Esophagus muscularis mucosa (tissue), 4 donors: Measurements from ENCODE around the gene ADAMTS10. TPM values are rescaled to one million over a fixed set of nuclear protein-coding genes. Genes with fewer than 3 reads are reported as not detected.
"Not testable (repeated sequence)": the region's sequence is repeated elsewhere in the genome, so short reads cannot be mapped to it uniquely, and the experiment has no call there.

Source experiments
- DNase-seq: peaks from one replicate; pipeline ENCODE4 v3.0.0-alpha.2; 2017; ENCODE audit errors: extremely low spot score
- H3K27ac ChIP-seq, 4 donors: fragments of 200-600 bp; sonication (generic); replicated peaks in 1 of 4; 1 replicate in 3 of 4; 2 replicates in 1 of 4; pipeline ENCODE4 v1.5.1; 2016 to 2019; ENCODE audit warnings: mild to moderate bottlenecking in 1 of 4
- H3K27me3 ChIP-seq, 4 donors: fragments of 200-600 bp; sonication (generic); one replicate each; pipeline versions ENCODE4 v1.5.1 to v1.6.0; 2016 to 2019
- H3K36me3 ChIP-seq, 4 donors: fragments of 200-600 bp; sonication (generic); one replicate each; pipeline ENCODE4 v1.5.1; 2016 to 2019
- H3K4me1 ChIP-seq, 4 donors: fragments of 200-600 bp; sonication (generic); one replicate each; pipeline ENCODE4 v1.5.1; 2016 to 2019
- H3K4me3 ChIP-seq, 4 donors: fragments of 200-600 bp; sonication (generic); 1 replicate in 2 of 4; 2 replicates in 2 of 4; pipeline ENCODE4 v1.5.1; 2016 to 2019; ENCODE audit warnings: mild to moderate bottlenecking in 4 of 4, moderate library complexity in 1 of 4
- H3K9me3 ChIP-seq, 4 donors: fragments of 200-600 bp; sonication (generic); 1 replicate in 3 of 4; 2 replicates in 1 of 4; pipeline ENCODE4 v1.5.1; 2016 to 2019
- CTCF ChIP-seq, 3 experiments: fragments of 200-600 bp in 2 of 3; fragments of 450-650 bp in 1 of 3; sonication (generic) in 2 of 3; IDR thresholded peaks; one replicate each; pipeline ENCODE4 v1.5.1; 2017 to 2019; ENCODE audit warnings: antibody characterized with exemption in 3 of 3, mild to moderate bottlenecking in 2 of 3, moderate library complexity in 1 of 3
- EP300 ChIP-seq: sonication (generic); formaldehyde crosslinking; IDR thresholded peaks from one replicate; pipeline ENCODE4 v1.6.1; 2017; ENCODE audit warnings: antibody characterized with exemption
- POLR2A ChIP-seq: fragments of 450-650 bp; IDR thresholded peaks from one replicate; pipeline ENCODE4 v1.6.1; 2017; ENCODE audit warnings: antibody characterized with exemption, moderate library complexity, mild to moderate bottlenecking, low read depth
- POLR2AphosphoS5 ChIP-seq, 2 donors: sonication (generic); formaldehyde crosslinking; IDR thresholded peaks; one replicate each; pipeline ENCODE4 v1.6.1; 2017; ENCODE audit warnings: antibody characterized with exemption in 2 of 2
- WGBS: methylation state at CpG from one replicate; pipeline ENCODE4 v1.1.5; 2018; 5-methylcytosine and 5-hydroxymethylcytosine counted together
- intact Hi-C: fragments of 100-400 bp; cut with DNase I; formaldehyde crosslinking; loops from one replicate; pipeline ENCODE4 v1.15.1; 2023
- total RNA-seq, 4 donors: library from RNA; depleted of rRNA; stranded (reverse); fragments of >200 nt; gene quantifications; one replicate each; pipeline versions ENCODE4 v1.1.0 to v1.2.1, GENCODE V29; 2016

The ADAMTS10 gene
- total RNA-seq, 4 donors from 2014 or later, result 13.1 to 25.7 (median 20.3) TPM

GRCh38 chr19:8558325-8558724, 52.2 kb downstream of the ADAMTS10 start:
- H3K27ac ChIP-seq, result no peak overlapping the region
- H3K27me3 ChIP-seq, result no peaks in the 10 kb centered on the region
- WGBS, result 79% methylated on average over 2 of the region's 2 CpGs
- no peak for DNase-seq
- intact Hi-C loops, result no loop called here
- no peaks in the 10 kb centered on the region for H3K9me3 ChIP-seq
- peaks cover 0 to 7% (median 0%) of the 10 kb centered on the region in 4 donors for H3K36me3 ChIP-seq
- TF ChIP-seq POLR2A (no peak), EP300 (no peak), CTCF (IDR thresholded peaks at IDR 0.05) (no peak), POLR2AphosphoS5 (IDR thresholded peaks at IDR 0.05) (no peak)
- H3K4me3 ChIP-seq, result no peak overlapping the region
- H3K4me1 ChIP-seq, result no peaks in the 10 kb centered on the region

GRCh38 chr19:8557642-8558238, 52.8 kb downstream of the ADAMTS10 start:
- TF ChIP-seq POLR2AphosphoS5 (IDR thresholded peaks at IDR 0.05) (no peak), CTCF (IDR thresholded peaks at IDR 0.05) (no peak), POLR2A (no peak), EP300 (no peak)
- Histone ChIP-seq H3K4me3 (no peak overlapping the region), H3K4me1 (no peaks in the 10 kb centered on the region), H3K27ac (no peak overlapping the region), H3K9me3 (no peaks in the 10 kb centered on the region), H3K36me3 (peaks cover 0 to 7% (median 0%) of the 10 kb centered on the region in 4 donors), H3K27me3 (no peaks in the 10 kb centered on the region)
- 80% methylated on average over 6 of the region's 6 CpGs for WGBS
- no peak for DNase-seq
- intact Hi-C loops, result no loop called here

- peaks cover 0 to 38% (median 0%) of the 10 kb centered on the region in 4 donors for H3K36me3 ChIP-seq
- H3K27me3 ChIP-seq, intact Hi-C loops, H3K9me3 ChIP-seq, H3K4me3 ChIP-seq, DNase-seq, H3K27ac ChIP-seq, H3K4me1 ChIP-seq: not testable (repeated sequence)
- WGBS, result 96% methylated on average over 7 of the region's 7 CpGs
Observed at GRCh38 chr19:8553729-8554128, 56.8 kb downstream of the ADAMTS10 start.

- Histone ChIP-seq H3K36me3 (peaks cover 0 to 45% (median under 1%) of the 10 kb centered on the region in 4 donors), H3K9me3 (no peaks in the 10 kb centered on the region), H3K4me1 (no peaks in the 10 kb centered on the region), H3K4me3 (no peak overlapping the region), H3K27ac (no peak overlapping the region), H3K27me3 (no peaks in the 10 kb centered on the region)
- intact Hi-C loops, result no loop called here
- no peak for TF ChIP-seq POLR2AphosphoS5 (IDR thresholded peaks at IDR 0.05)
- TF ChIP-seq CTCF (IDR thresholded peaks at IDR 0.05), result no peak
- no peak for TF ChIP-seq POLR2A
- TF ChIP-seq EP300, result no peak
- no peak for DNase-seq
- WGBS, result 81% methylated on average over 7 of the region's 10 CpGs
Observed at GRCh38 chr19:8552810-8553209, 57.7 kb downstream of the ADAMTS10 start.

GRCh38 chr19:8550070-8550469, 60.4 kb downstream of the ADAMTS10 start:
- Histone ChIP-seq H3K4me3 (no peak overlapping the region), H3K27me3 (no peaks in the 10 kb centered on the region), H3K9me3 (no peaks in the 10 kb centered on the region), H3K36me3 (peaks cover 0 to 70% (median 13%) of the 10 kb centered on the region in 4 donors), H3K4me1 (no peaks in the 10 kb centered on the region), H3K27ac (no peak overlapping the region)
- 94% methylated on average over 12 of the region's 15 CpGs for WGBS
- intact Hi-C loops, result no loop called here
- no peak for DNase-seq
- no peak for TF ChIP-seq POLR2AphosphoS5 (IDR thresholded peaks at IDR 0.05)
- TF ChIP-seq EP300, result no peak
- no peak for TF ChIP-seq CTCF (IDR thresholded peaks at IDR 0.05)
- no peak for TF ChIP-seq POLR2A
